ENCODE results near the gene ZNF112.

Gene ZNF112

GRCh38 chr19:44280916-44281315 is 75.6 kb downstream of the ZNF112 start:
- no peak for DNase-seq (ENCODE audit: low read depth)

- DNase-seq (ENCODE audit: low read depth) = no peak
These were observed 78.2 kb downstream of the ZNF112 start for GRCh38 chr19:44278181-44278690.

- DNase-seq (ENCODE audit: low read depth) = no peak
These were observed 79.1 kb downstream of the ZNF112 start for GRCh38 chr19:44277331-44277730.
